Large intestine (tissue), 3 donors: Measurements from ENCODE around the gene CSTPP1. TPM values are rescaled to one million over a fixed set of nuclear protein-coding genes. Genes with fewer than 3 reads are reported as not detected.
"Not testable (repeated sequence)": the region's sequence is repeated elsewhere in the genome, so short reads cannot be mapped to it uniquely, and the experiment has no call there.

Experiments
- DNase-seq, 2 donors: peaks; one replicate each; pipeline versions ENCODE4 v3.0.0 to v3.0.0-alpha.2; 2013
- H3K27ac ChIP-seq: one replicate; pipeline ENCODE4 v1.5.1; 2013; ENCODE audit warnings: low read length
- H3K27me3 ChIP-seq: 2 replicates; pipeline ENCODE4 v1.6.1; 2013; ENCODE audit warnings: low read length; ENCODE audit not compliant: control insufficient read depth, insufficient read depth
- H3K36me3 ChIP-seq: 2 replicates; pipeline ENCODE4 v1.6.1; 2013; ENCODE audit warnings: low read length; ENCODE audit not compliant: control insufficient read depth, insufficient read depth
- H3K4me1 ChIP-seq: one replicate; pipeline ENCODE4 v1.6.1; 2013; ENCODE audit warnings: low read length; ENCODE audit not compliant: control insufficient read depth, insufficient read depth
- H3K4me3 ChIP-seq: one replicate; pipeline ENCODE4 v1.5.1; 2013; ENCODE audit warnings: low read length
- H3K9me3 ChIP-seq: one replicate; pipeline ENCODE4 v1.6.1; 2013; ENCODE audit warnings: mild to moderate bottlenecking, low read depth, low read length, moderate library complexity; ENCODE audit not compliant: control insufficient read depth
- WGBS: methylation state at CpG from one replicate; pipeline ENCODE4 v1.1.5; 2013; ENCODE audit warnings: low lambda C conversion rate; ENCODE audit not compliant: insufficient coverage; 5-methylcytosine and 5-hydroxymethylcytosine counted together
- polyA plus RNA-seq: library from polyadenylated mRNA; unstranded; fragments of 120-200 nt; gene quantifications from one replicate; pipeline ENCODE4 v1.2.1, GENCODE V29; 2013

Gene CSTPP1
- polyA plus RNA-seq, 1 donor: 32.9 TPM

DNA sequence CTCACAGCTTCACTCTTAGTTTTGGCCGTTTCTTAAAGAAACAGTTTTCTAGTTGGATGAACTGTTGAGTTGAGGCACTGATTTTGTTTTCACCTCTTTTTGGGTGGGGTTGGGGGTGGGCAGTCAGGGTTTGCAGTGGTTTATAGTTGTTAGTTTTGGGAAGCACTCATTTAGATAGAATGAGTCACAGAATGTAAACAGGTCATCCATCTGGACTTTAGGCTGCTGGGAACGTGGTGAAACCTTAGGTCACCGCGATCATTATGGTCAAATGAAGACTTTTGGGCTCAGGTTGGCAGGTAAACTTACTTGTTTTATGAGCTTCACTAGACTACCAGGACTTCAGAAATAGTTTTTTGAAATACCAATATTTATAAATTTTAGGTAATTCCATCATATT lies 48.4 kb downstream of the CSTPP1 start:
- Histone ChIP-seq H3K27ac (no peak overlapping the region), H3K9me3 (no peaks in the 10 kb centered on the region), H3K4me1 (peaks cover 2% of the 10 kb centered on the region), H3K4me3 (no peak overlapping the region), H3K27me3 (no peaks in the 10 kb centered on the region), H3K36me3 (peaks cover 3% of the 10 kb centered on the region)
- WGBS: no CpG with 5 or more reads among the region's 4 CpGs
- DNase-seq: no peak

DNA sequence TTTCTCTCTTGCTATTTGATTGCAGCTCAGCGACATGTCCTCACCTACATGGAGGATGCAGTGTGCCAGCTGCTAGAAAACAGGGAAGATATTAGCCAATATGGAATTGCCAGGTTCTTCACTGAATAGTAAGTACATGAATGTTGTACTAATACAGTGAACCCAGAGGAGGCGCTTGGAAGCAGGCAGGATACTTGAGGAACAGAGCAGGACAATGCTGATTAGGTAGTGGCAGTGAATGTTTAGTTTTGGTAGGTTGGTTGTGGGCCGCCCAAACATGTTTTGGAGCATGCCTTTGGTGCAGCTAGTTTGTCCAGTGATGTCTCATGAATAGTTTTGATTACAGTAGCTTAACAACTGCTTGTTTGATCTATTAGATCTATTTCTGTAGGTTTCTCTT lies 50.6 kb downstream of the CSTPP1 start:
- H3K4me1 ChIP-seq: peaks cover 2% of the 10 kb centered on the region
- H3K36me3 ChIP-seq: peaks cover 3% of the 10 kb centered on the region
- H3K4me3 ChIP-seq: no peak overlapping the region
- H3K27ac ChIP-seq: no peak overlapping the region
- WGBS: no CpG with 5 or more reads among the region's 3 CpGs
- no peaks in the 10 kb centered on the region for H3K9me3 ChIP-seq
- DNase-seq: no peak
- no peaks in the 10 kb centered on the region for H3K27me3 ChIP-seq

DNA sequence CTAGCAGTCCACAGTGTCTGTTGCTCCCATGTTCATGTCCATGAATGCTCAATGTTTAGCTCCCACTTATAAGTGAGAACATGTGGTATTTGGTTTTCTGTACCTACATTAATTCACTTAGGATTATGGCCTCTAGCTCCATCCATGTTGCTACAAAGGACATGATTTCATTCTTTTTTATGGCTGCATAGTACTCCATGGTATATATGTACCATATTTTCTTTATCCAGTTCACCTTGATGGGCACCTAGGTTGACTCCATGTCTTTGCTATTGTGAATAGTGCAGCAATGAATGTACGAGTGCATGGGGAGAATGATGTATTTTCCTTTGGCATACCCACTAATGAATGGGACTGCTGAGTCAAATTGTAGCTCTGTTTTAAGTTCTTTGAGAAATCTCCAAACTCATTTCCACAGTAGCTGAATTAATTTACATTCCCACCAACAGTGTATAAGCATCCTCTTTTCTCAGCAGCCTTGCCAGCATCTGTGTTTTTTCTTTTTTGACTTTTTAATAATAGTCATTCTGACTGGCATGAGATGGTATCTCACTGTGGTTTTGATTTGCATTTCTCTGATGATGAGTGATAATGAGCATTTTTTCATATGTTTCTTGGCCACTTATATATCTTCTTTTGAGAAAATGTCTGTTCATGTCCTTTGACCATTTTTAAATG lies 53.4 kb downstream of the CSTPP1 start:
- no CpG with 5 or more reads among the region's 1 CpG for WGBS
- not testable (repeated sequence) for H3K4me3 ChIP-seq, H3K36me3 ChIP-seq, DNase-seq, H3K4me1 ChIP-seq, H3K27me3 ChIP-seq, H3K9me3 ChIP-seq, H3K27ac ChIP-seq

DNA sequence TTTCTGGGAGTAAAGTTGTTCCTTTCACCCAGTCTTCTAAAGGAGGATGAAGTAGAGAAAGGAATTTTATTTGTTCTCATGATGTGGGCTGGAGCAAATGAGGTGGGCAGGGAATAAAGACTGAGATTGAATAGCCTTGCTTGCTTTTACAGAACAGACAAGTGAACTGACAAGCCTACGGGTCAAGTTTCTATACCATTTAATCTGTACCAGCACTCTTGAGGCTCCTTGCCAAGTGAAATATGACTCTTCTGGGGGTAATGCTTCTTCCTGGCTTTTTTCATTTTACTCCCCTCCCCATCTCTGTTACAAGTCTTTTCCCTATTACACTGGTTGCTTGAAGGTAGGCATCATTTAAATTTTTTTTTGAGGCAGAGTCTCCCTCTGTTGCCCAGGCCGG lies 54.8 kb downstream of the CSTPP1 start:
- DNase-seq: no peak
- no peak overlapping the region for H3K27ac ChIP-seq
- no peaks in the 10 kb centered on the region for H3K4me1 ChIP-seq
- H3K36me3 ChIP-seq: peaks cover 3% of the 10 kb centered on the region
- H3K4me3 ChIP-seq: no peak overlapping the region
- WGBS: no CpG with 5 or more reads among the region's 2 CpGs
- no peaks in the 10 kb centered on the region for H3K27me3 ChIP-seq
- H3K9me3 ChIP-seq: no peaks in the 10 kb centered on the region

DNA sequence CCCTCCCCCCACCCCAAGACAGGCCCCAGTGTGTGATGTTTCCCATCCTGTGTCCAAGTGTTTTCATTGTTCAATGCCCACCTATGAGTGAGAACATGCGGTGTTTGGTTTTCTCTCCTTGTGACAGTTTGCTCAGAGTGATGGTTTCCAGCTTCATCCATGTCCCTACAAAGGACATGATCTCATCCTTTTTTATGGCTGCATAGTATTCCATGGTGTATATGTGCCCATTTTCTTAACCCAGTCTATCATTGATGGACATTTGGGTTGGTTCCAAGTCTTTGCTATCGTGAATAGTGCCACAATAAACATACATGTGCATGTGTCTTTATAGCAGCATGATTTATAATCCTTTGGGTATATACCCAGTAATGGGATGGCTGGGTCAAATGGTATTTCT lies 55.8 kb downstream of the CSTPP1 start:
- not testable (repeated sequence) for DNase-seq, H3K4me1 ChIP-seq, H3K27me3 ChIP-seq, H3K27ac ChIP-seq, H3K36me3 ChIP-seq, H3K9me3 ChIP-seq, H3K4me3 ChIP-seq
- WGBS: no CpG with 5 or more reads among the region's 2 CpGs

DNA sequence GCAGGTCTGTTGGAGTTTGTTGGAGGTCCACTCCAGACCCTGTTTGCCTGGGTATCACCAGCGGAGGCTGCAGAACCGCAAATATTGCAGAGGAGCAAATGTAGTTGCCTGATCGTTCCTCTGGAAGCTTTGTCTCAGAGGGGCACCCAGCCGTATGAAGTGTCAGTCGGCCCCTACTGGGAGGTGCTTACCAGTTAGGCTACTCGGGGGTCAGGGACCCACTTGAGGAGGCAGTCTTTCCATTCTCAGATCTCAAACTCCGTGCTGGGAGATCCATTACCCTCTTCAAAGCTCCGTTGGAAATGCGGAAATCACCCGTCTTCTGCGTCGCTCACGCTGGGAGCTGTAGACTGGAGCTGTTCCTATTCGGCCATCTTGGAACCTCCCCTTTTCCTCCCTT lies 61.2 kb downstream of the CSTPP1 start:
- not testable (repeated sequence) for H3K36me3 ChIP-seq, H3K4me3 ChIP-seq, H3K4me1 ChIP-seq, H3K27ac ChIP-seq, H3K27me3 ChIP-seq, H3K9me3 ChIP-seq, DNase-seq
- WGBS: no CpG with 5 or more reads among the region's 14 CpGs

DNA sequence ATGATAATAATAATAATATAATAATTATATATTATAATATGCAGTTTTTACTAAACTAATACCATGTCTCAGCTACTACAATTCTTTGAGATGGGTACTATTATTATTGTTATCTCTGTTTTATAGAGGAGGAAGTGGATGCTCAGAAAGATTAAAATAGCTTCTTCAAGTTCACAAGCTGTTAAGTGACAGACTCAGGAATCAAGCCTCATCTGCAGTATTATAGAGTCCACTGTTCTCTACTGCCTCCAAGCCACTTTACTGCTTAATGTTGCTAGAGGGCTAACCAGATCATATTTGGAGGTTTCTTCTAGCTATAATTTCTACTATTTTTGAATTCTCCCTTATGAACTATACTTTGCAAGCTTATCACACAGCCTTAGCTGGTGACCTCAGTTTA lies 62.7 kb downstream of the CSTPP1 start:
- Histone ChIP-seq H3K4me3 (no peak overlapping the region), H3K9me3 (no peaks in the 10 kb centered on the region), H3K27me3 (no peaks in the 10 kb centered on the region), H3K4me1 (no peaks in the 10 kb centered on the region), H3K27ac (no peak overlapping the region), H3K36me3 (peaks cover 3% of the 10 kb centered on the region)
- no peak for DNase-seq

DNA sequence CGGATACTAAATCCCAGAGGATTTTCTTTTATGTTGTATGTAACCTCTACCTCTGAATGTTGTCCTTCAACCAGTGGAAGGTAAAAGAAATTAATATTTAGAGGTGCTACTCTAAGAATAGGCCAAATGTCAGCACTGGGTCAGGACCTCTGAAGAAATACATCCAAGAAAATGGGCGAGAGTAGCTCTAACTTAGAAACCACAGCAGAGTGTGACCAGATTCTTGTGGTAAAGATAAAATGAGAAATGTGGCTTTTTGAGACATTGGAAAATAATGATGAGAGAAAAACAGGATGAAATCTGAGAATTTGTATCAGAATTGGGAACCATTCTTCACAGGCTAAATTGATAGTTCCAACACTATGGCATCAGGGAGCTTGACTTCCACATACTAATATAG lies 63.5 kb downstream of the CSTPP1 start:
- peaks cover 5% of the 10 kb centered on the region for H3K4me1 ChIP-seq
- DNase-seq: no peak
- H3K27me3 ChIP-seq: no peaks in the 10 kb centered on the region
- H3K36me3 ChIP-seq: peaks cover 3% of the 10 kb centered on the region
- no CpG with 5 or more reads among the region's 2 CpGs for WGBS
- no peaks in the 10 kb centered on the region for H3K9me3 ChIP-seq
- H3K4me3 ChIP-seq: no peak overlapping the region
- H3K27ac ChIP-seq: no peak overlapping the region

DNA sequence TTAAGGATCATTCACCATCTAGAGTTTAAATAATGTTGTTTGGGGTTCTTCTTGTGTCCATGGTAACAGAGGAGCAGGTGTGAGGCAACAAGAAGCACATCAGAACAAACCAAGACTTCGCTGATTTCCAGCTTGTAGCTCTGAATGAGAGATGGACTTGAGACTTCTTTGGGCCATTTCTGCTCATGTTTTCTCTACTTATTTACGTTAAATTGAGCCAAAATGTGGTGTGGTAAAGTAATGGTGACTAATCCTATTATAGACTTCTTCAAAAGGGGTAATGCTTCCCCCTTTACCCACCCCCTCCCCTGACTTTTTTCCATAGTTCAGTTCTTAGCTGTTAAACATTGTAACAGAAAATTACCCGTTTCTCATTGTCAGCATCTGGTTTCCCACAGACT lies 65.2 kb downstream of the CSTPP1 start:
- Histone ChIP-seq H3K36me3 (peaks cover 3% of the 10 kb centered on the region), H3K4me3 (no peak overlapping the region), H3K27ac (no peak overlapping the region), H3K4me1 (peaks cover 6% of the 10 kb centered on the region), H3K9me3 (no peaks in the 10 kb centered on the region), H3K27me3 (no peaks in the 10 kb centered on the region)
- 50% methylated on average over 1 of the region's 3 CpGs for WGBS
- no peak for DNase-seq

DNA sequence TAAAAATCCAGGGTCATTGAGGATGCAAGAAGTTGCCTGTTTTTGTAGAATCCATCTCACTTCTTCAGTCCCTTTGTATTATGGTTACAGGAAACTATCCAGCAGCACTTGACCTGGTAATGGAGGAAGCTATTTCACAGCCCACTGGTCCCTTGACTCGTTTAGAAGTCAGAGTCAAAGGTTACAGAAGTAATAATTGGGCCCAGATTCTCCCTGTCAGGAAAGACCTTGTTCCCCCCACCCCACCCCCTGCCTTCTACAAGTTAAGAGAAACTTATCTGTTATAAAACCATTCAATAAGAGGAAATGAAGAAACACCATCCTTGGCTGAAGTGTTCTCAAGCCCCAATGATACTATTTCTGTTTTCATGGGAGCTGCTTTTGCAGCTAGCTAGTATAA lies 65.8 kb downstream of the CSTPP1 start:
- no peak for DNase-seq
- Histone ChIP-seq H3K27me3 (no peaks in the 10 kb centered on the region), H3K4me3 (no peak overlapping the region), H3K4me1 (peaks cover 6% of the 10 kb centered on the region), H3K9me3 (no peaks in the 10 kb centered on the region), H3K36me3 (peaks cover 3% of the 10 kb centered on the region), H3K27ac (no peak overlapping the region)
- no CpG with 5 or more reads among the region's 1 CpG for WGBS

DNA sequence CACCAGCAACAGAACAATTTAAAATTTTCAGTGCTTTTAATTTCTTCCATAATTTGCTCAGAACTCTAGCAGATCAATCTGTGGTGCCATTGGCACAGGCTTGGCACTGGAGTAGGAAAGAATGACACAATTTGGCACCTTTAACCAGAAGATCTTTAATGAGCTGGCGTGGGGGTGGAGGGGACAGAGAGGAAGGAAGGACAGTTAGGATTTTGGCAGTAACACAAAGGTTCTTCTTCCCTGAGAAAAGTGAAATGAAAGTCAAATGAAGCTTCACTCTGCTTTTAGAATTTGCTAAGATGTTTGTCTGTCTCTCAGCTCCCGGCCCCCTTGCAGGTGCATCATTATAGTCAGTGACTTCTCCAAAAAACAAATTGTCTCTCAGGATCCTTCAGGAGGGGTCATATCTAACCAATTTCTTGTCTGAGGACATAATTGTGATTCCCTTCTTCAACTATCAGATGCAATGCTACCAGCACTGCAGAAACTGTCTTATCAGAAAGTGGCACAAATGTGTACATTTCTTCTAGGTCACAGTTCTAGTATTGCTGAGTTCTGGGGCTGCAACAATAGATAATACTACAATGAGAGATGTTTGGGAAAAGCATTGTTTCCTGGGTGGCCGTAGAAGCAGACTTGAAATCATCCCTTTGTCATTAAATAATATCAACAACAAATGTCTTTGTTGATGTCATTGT lies 66.8 kb downstream of the CSTPP1 start:
- peaks cover 6% of the 10 kb centered on the region for H3K4me1 ChIP-seq
- H3K27ac ChIP-seq: no peak overlapping the region
- no peak for DNase-seq
- no CpG with 5 or more reads among the region's 3 CpGs for WGBS
- H3K36me3 ChIP-seq: no peaks in the 10 kb centered on the region
- H3K9me3 ChIP-seq: no peaks in the 10 kb centered on the region
- H3K27me3 ChIP-seq: no peaks in the 10 kb centered on the region
- no peak overlapping the region for H3K4me3 ChIP-seq
